GM19455 (cell line): ENCODE data around the gene LBH.

Experiments used
- ATAC-seq: cut with Tn5 transposase; IDR thresholded peaks from one replicate; pipeline ENCODE4 v1.9.1; 2021; ENCODE audit not compliant: unreplicated experiment

LBH gene

DNA sequence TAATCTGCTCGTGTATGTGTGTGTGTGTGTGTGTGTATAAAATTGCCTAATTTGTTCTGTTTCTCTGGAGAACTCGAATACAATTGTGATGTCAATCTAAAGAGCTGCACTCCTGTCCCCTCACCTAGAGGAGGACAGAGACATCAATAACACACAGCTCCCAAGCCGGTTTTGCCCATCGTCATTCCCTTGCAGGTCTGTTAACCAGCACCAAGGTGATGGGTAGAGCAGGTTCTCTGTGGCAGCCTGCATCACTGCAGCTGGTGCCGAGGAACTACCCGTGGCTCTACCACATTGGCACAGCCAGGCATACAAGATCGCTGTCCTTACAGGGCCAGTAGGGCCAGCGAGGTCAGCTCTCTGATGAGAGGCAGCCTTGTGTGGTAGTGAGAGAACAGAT lies 41.0 kb downstream of the LBH start:
- no peak for ATAC-seq

DNA sequence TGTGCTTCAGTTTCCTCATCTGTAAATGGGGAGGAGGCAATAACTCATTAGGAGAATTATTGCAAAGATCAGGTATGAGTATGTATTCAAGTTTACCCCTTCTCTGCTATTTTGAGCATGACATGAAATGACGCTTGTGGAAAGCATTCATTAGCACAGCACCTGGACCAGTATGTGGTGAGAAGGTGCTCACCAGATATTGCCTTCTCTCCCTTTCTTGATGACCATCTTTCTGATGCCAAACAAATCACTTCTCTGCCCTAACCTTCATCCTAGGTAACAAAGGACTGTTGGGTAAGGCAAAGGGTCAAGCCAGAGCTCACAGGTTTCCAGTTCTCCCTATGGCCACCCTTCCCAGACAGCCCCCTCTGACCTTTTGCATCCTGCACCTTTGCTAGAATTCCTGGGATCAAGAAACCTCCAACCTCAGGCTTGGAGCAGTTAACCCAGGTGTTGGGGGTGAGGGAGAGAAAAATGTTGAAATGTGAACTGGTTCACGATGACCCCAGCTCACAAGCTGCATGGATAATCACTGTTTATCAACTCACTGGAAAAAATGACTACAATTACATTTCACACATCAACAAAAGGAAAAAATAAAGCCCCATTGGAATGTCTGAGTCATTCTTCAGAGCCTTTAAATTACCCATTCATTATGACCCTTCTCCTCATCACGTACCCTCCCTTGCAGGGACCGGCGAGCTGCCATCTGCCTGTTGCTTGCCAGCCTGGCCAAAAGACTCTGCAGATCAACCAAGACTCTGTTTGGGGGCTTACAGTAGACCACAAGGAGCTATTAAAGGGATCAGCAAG lies 41.6 kb downstream of the LBH start:
- ATAC-seq, result no peak

- no peak for ATAC-seq
Measured at GRCh38 chr2:30273574-30273929, 42.2 kb downstream of the LBH start.

DNA sequence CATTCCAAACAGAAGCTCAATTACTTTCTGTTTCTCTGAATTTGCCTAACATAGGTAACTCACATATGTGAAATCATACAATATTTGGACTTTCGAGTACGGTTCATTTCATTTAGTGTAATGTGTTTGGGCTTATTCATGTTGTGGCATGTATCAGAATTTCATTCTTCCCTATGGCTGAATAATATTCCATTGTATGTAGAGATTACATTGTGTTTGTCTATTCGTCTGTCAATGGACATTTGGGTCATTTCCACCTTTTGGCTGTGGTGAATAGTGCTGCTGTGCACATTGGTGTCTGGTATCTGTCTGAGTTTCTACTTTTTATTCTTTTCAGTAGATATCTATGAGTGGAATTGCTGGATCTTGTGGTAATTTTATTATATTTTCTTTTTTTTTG lies 43.9 kb downstream of the LBH start:
- ATAC-seq, result no peak

DNA sequence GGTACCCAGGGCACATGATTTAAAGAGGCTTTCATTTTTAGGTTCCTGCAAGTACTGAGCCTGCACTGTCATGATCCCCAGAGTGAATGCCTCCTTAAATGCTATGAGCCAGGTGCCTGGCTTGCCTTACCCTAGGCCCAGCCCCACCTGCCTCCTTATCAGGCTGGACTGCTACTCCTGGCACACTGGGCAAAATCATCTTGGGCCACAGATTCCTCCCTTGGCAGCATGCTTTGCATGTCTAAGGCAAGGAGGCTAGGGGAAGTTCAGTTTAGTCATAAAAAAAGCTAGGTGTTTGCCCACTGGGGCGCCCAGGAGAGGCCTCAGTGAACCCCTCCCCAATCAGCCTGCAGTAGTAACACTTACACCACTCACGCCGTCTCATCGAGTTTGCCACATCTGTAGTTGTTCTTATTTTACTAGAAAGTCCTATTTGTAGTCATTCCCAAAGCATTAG lies 45.1 kb downstream of the LBH start:
- ATAC-seq, result no peak

DNA sequence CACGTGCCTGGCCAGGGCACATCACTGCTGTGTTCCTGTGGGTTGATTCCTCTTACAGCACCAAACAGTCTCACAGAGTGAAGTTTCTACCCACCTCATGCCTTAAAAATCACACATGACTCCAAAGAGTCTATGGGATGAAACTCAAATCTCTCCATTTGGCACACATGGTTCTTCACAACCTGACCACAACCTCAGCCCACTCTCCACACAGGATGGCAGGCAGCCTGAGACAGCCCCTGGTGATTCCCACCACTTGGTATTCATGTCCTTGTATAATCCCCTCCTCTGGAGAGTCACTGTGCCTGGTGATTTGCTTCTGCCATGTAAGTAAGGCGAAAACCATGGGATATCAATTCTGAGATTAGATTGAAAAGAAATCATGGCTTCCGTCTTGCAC lies 46.2 kb downstream of the LBH start:
- ATAC-seq, result no peak

- ATAC-seq, result no peak
Measured at GRCh38 chr2:30278419-30278818, 47.1 kb downstream of the LBH start.

DNA sequence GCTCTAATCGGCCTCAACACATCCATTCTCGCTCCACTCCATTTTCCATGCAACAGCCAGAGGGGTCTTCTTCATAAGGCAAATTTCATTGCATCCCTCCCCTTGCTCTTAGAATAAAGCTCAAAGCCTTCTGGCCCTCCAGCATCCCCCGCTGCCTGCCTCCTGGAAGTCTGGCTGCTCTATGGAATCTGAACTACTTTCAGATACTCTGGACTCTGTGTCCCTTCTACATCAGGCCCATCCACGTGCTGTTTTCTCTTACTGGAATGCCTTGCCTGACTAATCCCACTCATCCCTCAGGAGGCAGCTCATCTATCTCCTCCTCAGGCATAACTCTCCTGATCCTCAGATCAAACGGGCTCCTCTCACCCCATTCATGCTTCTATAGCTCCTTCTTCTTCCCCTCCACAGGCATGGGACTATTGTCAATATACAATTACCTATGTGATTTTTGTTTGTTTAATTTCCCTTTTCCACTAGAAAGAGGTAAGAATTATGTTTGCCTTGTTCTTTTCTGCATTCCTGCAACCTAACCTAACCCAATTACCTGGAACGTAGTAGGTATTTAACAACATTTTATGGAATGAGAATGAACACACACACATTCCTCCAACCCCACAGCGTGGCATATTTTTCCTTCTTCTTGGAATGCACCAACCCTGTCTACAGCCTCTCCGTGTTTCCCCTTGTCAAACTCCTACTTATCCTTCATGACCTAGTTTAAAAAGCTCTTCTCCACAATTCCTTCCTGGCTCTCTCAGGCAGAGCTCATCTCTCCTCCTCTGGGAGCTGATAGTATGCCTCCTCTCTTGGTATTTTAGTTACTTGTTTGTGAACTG lies 49.5 kb downstream of the LBH start:
- no peak for ATAC-seq

GRCh38 chr2:30282081-30282480 lies 50.7 kb downstream of the LBH start:
- ATAC-seq, result no peak

GRCh38 chr2:30282721-30283120 lies 51.4 kb downstream of the LBH start:
- no peak for ATAC-seq

DNA sequence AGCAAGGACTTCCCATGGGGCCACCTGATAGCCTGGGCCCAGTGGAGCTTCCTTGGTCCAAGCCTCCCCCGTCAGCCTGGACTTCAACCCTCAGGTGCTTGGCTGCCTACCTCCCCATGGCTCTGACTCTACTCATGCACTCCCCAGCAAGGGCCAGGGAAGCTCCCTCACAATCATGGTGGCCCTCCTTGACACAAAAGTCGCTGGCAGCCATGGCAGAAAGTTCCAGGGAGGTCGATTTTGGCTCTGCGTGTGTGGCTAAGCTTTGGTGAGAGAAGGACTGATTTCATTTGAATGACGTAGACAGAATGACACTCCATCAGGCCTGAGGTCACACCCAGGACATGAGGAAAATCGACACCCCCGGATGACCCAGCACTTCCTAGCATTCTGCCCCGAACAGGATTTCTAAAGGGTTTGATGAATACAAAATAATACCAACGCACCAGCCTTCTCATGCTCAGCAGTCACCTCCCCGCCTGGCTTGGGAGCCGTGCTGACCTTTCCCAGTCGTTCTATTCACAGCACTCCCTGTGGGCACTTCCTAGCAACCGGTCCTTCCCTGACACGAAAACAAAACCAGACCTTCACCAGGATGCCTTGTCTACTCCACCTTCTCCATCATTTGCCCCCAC lies 52.7 kb downstream of the LBH start:
- ATAC-seq, result no peak

- no peak for ATAC-seq
Measured at GRCh38 chr2:30285758-30286157, 54.4 kb downstream of the LBH start.

GRCh38 chr2:30287190-30287840 lies 56.0 kb downstream of the LBH start:
- no peak for ATAC-seq

DNA sequence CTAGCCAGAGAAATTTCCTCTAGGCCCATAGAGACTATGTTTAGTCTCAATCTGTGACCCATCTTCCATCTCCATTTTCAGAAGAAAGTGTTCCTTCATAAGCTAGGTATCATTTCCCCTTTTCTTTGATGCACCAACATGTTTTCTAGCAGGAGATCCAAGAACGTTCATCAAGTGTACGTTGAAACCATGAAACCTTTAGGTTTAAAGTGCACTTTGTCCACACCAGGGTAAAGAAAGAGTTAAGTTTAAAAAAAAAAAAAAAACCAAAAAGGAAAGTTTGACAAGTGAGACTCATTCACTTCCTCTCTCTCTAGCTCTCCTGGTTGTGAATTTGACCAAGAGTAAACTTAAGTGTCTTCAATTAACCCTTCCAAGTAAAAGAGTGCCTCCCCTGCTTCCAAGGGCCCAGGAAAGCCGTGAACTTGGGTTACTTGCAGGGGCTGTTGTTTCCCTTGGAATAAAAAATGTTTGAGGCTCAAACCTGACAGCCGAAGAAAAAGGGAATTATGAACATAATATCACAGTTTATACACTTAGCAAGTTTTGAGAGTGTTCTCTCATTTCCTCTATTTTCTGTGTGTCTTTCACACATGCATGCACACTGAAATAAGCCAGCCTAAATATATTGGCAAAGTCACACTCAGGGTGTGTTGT lies 56.7 kb downstream of the LBH start:
- ATAC-seq, result no peak

DNA sequence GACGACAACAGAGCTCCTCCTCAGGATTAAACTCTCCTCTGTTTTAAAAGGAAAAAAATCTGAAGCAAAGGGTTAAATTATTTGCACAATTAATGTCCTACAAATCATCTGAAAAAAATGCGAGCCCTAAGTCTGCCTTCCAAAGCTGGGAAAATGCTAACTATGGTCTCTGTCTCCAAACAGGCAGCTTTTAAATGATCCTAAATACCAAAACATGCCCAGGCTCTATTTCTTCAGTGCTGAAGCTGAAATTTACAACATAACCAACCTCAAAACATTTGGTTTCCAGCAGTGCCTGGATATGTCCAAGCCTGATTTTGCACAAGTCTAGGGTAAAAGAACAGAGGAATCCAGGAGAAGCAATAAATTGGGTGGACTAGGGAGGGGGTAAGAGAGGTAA lies 57.2 kb downstream of the LBH start:
- ATAC-seq, result no peak

DNA sequence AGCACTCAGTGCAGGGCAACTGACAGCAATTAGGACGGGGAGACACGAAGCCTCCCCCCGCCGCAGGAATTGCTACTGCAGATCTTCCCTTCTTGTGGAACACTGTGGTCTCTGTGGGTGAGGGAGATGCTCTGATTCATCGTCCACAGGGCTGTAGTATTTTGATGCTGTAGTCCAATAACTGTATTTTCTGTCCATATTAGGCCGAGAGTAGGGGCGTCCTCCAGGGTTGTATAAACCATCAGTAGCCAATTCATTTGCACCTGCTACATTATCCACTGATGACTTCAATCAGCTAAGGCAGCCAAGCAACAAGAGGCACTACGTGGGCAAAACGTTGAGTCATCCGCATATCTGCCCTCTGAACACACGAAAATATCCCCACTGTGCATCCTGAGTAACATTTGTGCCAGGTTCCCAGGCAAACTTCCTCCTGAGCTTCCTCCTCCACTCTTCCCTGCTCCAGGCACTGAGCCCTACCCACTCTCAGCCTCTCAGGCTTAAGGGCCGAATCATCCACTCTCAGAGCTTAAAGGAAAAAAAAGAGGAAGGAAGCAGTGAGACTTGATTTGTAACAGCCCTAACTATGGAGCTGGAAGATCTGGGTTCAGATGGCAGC lies 62.1 kb downstream of the LBH start:
- ATAC-seq, result no peak

DNA sequence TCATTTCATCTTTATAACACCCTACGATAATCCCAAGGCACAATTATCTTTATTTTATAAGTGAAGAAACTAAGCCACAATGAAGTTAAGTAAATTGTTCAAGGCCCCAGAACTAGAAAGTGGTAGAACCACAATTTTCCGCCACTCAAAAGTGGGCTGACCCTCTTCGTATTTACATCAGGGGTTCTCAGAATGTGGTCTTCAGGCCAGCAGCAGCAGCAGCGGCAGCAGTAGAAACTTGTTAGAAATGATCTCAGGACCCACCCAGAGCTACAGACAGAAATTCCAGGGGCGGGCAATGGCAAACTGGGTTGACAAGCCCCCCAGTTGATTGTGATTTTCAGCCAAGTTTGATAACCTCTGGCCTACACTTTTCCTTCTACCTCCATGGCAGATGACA lies 62.8 kb downstream of the LBH start:
- ATAC-seq, result no peak

- no peak for ATAC-seq
Measured at GRCh38 chr2:30296496-30296895, 65.2 kb downstream of the LBH start.

GRCh38 chr2:30298302-30298701 lies 67.0 kb downstream of the LBH start:
- ATAC-seq, result no peak

GRCh38 chr2:30300122-30300455 lies 68.8 kb downstream of the LBH start:
- ATAC-seq, result no peak
